Raji (cell line): ENCODE data around the gene CAMTA1.

Source experiments
- POLR2A ChIP-seq: IDR thresholded peaks from 2 replicates; pipeline ENCODE4 v1.6.1; 2011; ENCODE audit warnings: low read depth, low read length, control low read depth; ENCODE audit not compliant: insufficient read depth

CAMTA1 gene

GRCh38 chr1:7500381-7501083 lies 715.3 kb downstream of the CAMTA1 start:
- TF ChIP-seq POLR2A: no peak

- no peak for TF ChIP-seq POLR2A
Observed at GRCh38 chr1:7501084-7501491, 715.8 kb downstream of the CAMTA1 start.

- TF ChIP-seq POLR2A: no peak
Observed at GRCh38 chr1:7501723-7502603, 716.7 kb downstream of the CAMTA1 start.

DNA sequence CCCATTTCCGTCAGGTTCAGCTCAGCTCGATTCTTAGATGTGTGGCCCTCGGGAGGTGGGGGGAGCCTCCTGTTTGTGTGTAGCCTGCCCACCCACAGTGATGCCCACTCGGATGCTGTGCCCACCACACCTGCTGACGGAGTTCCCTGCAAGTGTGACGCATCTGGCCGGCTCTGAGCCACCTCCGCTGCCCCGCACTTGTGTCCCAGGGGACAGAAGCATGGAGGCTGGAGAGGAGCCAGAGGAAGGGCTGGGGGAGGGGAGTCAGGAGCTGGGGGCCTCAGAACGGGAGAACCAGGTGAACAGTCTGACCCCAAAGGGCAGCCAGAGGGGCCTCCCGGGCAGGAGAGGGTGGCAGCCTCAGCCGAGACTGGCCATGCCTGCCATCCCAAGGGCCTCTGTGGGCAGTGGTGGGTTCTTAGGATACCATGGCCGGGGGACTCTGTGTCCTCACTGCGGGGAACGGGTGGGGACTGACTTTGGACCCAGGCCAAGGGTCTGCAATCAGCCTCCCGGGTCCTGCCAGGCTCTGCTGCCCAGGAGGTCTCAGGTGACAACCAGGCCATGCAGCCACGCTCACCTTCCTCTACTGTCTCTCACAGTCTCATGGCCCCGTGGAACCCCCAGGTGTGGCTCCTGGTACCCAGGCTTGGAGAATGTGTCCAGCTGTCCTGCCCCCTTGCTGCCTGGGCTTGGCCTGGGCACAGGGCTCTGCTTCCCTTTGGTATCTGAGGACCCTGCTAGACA lies 718.6 kb downstream of the CAMTA1 start:
- TF ChIP-seq POLR2A: no peak

GRCh38 chr1:7504438-7504720 lies 719.1 kb downstream of the CAMTA1 start:
- TF ChIP-seq POLR2A: no peak

DNA sequence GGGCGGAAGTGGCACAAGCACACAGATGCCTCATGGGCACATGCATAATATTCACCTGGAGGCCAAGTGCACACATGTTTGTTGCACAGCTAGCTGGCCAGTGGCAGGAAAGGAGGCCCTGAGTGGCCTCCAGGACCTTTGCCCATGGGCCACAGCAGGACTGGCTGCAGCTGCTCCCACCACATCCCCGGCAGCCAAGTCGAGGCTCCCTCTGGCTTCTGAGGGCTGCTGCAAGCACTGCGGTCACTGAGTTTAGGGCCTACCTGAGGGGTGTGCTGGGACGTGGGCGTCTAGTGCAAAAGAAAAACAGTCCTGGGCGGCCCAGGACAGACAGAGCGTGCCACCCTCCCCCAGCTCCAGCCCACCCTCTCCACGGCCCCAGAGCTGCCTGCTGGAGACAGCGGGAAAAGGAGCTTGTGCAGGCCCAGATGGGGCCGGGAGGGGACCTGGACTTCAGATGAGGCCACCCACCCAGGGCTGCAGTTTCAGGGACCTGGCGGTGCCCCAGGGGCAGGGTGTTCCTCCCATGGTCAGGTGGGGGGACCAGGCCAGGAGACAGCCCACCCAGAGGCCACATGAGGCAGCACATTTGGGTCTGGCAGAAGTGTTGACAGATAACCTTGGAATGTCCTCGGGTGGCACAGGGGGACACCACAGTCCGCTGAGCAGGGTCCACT lies 720.0 kb downstream of the CAMTA1 start:
- no peak for TF ChIP-seq POLR2A

- no peak for TF ChIP-seq POLR2A
Observed at GRCh38 chr1:7505771-7506453, 720.7 kb downstream of the CAMTA1 start.

DNA sequence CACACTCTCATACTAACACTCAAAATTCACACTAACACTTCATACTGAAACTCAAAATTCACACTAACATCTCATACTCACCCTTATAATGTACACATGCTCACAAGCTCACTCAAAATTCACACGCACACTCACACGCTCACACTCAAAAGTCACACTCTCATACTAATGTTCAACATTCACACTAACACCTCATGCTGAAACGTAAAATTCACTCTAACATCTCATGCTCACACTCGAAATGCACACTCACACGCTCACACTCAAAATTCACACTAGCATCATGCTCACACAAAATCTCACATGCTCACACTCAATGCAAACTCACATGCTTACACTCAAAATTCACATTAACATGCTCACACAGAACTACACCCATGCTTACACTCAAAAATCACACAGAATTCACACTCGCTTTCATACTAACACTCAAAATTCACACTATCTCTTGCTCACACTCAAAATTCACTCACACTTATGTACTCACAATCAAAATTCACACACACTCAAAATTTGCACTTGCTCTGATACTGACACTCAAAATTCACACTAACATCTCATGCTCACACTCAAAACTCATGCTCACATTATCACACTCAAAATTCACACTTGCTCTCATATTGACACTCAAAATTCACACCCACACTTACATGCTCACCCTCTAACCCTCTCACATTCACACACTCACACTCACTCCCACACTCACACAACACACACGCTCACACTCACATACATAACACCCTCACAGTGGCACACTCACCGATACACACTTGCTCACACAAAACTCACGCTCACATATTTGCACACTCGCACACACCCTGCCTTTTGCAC lies 721.4 kb downstream of the CAMTA1 start:
- TF ChIP-seq POLR2A: no peak

- TF ChIP-seq POLR2A: no peak
Observed at GRCh38 chr1:7507285-7508019, 722.2 kb downstream of the CAMTA1 start.

DNA sequence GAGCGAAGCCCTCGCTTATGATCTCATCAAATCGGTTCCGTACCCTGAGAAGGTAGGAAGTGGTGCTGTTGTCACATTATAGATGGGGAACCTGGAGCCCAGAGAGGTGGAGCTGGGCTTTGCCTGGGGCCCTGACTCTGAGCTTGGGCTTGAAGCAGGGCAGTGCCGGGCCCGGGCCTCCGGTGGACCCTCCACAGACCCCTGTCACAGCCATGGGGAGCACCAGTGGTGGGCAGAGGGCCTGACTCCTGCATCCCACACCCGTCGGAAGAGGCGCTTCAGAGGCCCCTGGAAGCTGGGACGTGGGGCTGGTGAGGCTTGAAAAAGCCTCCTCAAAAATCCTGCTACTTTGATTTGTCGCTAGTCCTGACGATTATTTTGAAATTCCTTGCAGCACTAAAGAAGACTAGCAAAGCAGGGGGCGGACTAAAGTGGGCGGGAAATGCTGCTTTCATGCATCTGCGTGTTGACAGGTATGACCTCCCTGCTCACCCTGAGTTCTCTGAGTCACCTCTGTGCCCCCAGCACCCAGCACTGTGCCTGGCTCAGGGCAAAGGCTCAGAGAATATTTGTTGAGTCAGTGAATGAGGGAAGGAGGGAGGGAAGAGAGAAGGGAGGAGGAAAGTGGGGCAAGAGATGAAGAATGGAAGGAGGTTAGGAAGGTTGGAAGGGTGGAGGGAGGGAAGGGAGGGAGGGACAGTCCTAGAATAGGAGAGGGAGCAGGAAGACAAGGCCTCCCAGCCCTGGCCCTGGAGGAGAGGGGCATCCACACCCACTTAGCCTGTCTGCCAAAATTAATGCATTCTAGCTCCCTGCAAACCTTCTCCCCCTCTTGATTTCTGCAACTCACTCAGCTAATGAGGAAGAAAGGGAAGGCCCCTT lies 723.0 kb downstream of the CAMTA1 start:
- no peak for TF ChIP-seq POLR2A

DNA sequence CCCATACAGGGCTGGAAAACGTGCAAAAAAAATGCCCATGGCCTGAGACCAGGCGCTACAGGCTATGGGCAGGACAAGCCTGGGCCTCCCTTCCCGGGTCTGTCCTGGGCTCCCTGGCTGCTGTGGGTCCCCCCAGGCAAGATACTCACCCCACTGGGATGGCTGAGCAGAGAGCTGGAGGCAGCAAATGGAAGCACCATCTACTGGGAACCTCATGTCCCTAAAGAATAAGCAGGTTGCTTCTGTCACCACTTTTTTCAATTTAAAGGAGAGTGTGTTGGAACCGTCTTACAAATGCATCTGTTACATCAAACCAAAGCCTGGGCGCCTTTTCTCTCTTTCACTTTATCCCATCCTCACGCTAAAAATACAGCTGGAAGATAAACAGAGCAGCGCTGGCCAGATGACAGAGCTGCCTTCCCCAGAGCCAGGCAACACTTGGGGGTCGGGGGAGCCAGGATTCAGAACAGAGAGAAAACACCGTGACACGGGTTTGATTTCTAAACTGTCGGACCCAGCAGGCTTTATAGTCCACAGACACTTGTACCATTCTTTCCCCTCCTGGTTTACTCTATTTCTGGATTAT lies 723.8 kb downstream of the CAMTA1 start:
- no peak for TF ChIP-seq POLR2A

DNA sequence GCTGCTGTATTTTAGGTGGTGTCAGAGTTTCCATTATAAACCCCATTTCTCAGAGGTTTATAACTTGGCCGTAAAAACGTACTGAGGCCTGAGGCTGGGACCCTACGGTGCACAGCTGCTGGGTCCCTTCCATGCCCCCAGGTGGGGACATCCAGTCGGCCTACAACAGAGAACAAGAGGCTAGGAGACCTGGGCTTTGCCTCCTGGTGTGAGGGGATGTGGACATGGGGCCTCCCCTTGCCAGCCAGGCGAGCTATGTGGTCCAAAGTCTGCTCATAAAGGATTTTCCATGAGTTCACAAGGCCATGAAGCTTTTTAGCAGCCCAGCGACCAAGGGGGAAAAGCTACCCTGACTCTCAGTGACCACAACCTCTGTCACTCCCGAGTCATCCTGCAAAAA lies 724.3 kb downstream of the CAMTA1 start:
- TF ChIP-seq POLR2A: no peak
